HEK293T (cell line): ENCODE data around the gene PDIA2.
"Not testable (repeated sequence)": the region's sequence is repeated elsewhere in the genome, so short reads cannot be mapped to it uniquely, and the experiment has no call there.

ENCODE experiments used
- CTCF ChIA-PET: fragments of 350-600 bp; formaldehyde crosslinking; extraction: SDS; loops from one replicate; lab custom pipeline; 2021; ENCODE audit warnings: antibody characterized with exemption, inconsistent platforms; lab: Yijun Ruan, JAX
- POLR2A ChIA-PET: fragments of 350-600 bp; formaldehyde crosslinking; extraction: SDS; loops from one replicate; lab custom pipeline; 2020; ENCODE audit warnings: antibody characterized with exemption, inconsistent platforms; lab: Yijun Ruan, JAX
- DNase-seq: peaks from one replicate; pipeline ENCODE4 v3.0.0; 2012; ENCODE audit warnings: mixed read lengths; ENCODE audit errors: extremely low spot score
- ARNT ChIP-seq: fragments of 450-650 bp; IDR thresholded peaks from 2 replicates; pipeline ENCODE4 v1.6.1; 2017; ENCODE audit warnings: mild to moderate bottlenecking
- BHLHE40 ChIP-seq: fragments of 450-650 bp; IDR thresholded peaks from 2 replicates; pipeline ENCODE4 v1.6.1; 2016; ENCODE audit warnings: mild to moderate bottlenecking, moderate library complexity, borderline replicate concordance
- CTBP1 ChIP-seq: fragments of 450-650 bp; IDR thresholded peaks from 2 replicates; pipeline ENCODE4 v1.6.1; 2016; ENCODE audit warnings: borderline replicate concordance
- ELF4 ChIP-seq: fragments of 450-650 bp; IDR thresholded peaks from 2 replicates; pipeline ENCODE4 v1.6.1; 2017; ENCODE audit warnings: antibody characterized with exemption
- FOXA1 ChIP-seq: fragments of 450-650 bp; IDR thresholded peaks from 2 replicates; pipeline ENCODE4 v1.6.1; 2016; ENCODE audit warnings: mild to moderate bottlenecking
- FOXK2 ChIP-seq: fragments of 450-650 bp; IDR thresholded peaks from 2 replicates; pipeline ENCODE4 v1.6.1; 2016; ENCODE audit warnings: mild to moderate bottlenecking
- FOXM1 ChIP-seq: fragments of 450-650 bp; IDR thresholded peaks from 2 replicates; pipeline ENCODE4 v1.6.1; 2017; ENCODE audit warnings: mild to moderate bottlenecking, borderline replicate concordance
- HDGF ChIP-seq: fragments of 450-650 bp; IDR thresholded peaks from 2 replicates; pipeline ENCODE4 v1.6.1; 2017; ENCODE audit warnings: antibody characterized with exemption, borderline replicate concordance
- L3MBTL2 ChIP-seq: fragments of 450-650 bp; conservative IDR thresholded peaks from 2 replicates; pipeline ENCODE4 v1.6.1; 2016; ENCODE audit warnings: mild to moderate bottlenecking
- LEF1 ChIP-seq: fragments of 450-650 bp; IDR thresholded peaks from 2 replicates; pipeline ENCODE4 v1.6.1; 2017; ENCODE audit warnings: mild to moderate bottlenecking, borderline replicate concordance
- NFRKB ChIP-seq: fragments of 450-650 bp; IDR thresholded peaks from 2 replicates; pipeline ENCODE4 v1.6.1; 2016; ENCODE audit warnings: mild to moderate bottlenecking, moderate library complexity
- SP1 ChIP-seq: fragments of 450-650 bp; IDR thresholded peaks from 2 replicates; pipeline ENCODE4 v1.6.1; 2017
- SUZ12 ChIP-seq: fragments of 450-650 bp; IDR thresholded peaks from 2 replicates; pipeline ENCODE4 v1.6.1; 2016; ENCODE audit warnings: mild to moderate bottlenecking
- TARDBP ChIP-seq: fragments of 450-650 bp; IDR thresholded peaks from 2 replicates; pipeline ENCODE4 v1.6.1; 2016
- ZNF384 ChIP-seq: fragments of 450-650 bp; IDR thresholded peaks from 2 replicates; pipeline ENCODE4 v1.6.1; 2016
- TF ChIP-seq, protein P1 (sequence below): fragments of 450-650 bp; IDR thresholded peaks from 2 replicates; pipeline ENCODE4 v1.6.1; 2016

PDIA2 gene

DNA sequence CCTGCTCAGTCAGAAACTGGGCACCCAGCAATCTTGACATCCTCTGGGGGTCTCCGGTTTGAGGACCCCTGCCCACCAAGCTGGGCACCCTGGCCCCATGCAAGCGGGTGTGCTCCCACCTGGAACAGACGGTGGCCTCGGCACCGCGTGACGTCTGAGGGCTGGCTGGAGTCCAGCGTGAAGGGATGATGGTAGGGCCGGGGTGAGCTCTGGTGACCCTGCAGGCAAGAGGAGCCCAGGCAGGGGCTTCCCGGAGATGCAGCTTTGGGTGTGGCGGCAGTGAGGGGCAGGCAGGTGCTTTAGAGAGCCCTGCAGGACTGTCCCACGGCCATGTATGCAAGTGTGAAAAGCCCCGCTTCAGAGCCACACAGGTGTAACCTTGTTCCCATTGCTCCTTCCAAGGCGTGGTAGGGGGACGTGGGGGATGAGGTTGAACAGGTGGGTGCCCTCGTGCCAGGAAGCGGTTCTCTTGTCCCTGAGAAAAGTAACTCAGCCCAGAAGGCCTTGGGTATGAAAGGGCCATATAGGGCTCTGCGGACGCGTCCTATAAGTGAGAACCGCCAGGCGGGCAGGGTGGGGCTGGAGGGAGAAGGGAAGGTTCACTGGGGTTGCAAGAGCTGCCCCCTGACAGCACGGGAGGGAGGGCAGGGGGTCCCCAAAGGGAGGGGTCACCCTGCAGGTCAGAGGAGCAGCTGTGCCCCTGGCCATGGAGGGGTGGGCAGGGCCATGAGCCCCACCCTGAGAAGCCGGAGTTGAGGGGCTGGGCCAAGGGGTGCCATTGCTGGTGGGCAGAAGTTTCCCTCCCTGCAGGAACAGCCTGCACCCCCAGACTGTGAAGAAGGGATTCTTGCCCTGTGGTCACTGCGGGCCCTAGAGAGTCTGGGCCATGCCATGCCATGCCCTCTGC lies 16.5 kb upstream of the PDIA2 start:
- ChIA-PET CTCF (no interaction called here), POLR2A (no interaction called here)
- no peak for TF ChIP-seq NFRKB
- no peak for TF ChIP-seq ZNF384
- no peak for DNase-seq

DNA sequence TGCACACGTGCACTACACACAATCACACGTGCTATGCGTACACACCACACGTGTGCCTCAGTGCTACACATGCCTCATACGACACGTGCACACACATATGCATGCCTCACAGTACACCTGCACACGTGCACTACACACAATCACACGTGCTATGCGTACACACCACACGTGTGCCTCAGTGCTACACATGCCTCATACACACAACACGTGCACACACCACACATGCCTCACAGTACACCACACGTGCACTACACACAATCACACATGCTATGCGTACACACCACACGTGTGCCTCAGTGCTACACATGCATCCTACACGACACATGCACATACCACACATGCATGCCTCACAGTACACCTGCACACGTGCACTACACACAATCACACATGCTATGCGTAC lies 15.4 kb upstream of the PDIA2 start:
- POLR2A ChIA-PET, CTCF ChIA-PET, DNase-seq: not testable (repeated sequence)

DNA sequence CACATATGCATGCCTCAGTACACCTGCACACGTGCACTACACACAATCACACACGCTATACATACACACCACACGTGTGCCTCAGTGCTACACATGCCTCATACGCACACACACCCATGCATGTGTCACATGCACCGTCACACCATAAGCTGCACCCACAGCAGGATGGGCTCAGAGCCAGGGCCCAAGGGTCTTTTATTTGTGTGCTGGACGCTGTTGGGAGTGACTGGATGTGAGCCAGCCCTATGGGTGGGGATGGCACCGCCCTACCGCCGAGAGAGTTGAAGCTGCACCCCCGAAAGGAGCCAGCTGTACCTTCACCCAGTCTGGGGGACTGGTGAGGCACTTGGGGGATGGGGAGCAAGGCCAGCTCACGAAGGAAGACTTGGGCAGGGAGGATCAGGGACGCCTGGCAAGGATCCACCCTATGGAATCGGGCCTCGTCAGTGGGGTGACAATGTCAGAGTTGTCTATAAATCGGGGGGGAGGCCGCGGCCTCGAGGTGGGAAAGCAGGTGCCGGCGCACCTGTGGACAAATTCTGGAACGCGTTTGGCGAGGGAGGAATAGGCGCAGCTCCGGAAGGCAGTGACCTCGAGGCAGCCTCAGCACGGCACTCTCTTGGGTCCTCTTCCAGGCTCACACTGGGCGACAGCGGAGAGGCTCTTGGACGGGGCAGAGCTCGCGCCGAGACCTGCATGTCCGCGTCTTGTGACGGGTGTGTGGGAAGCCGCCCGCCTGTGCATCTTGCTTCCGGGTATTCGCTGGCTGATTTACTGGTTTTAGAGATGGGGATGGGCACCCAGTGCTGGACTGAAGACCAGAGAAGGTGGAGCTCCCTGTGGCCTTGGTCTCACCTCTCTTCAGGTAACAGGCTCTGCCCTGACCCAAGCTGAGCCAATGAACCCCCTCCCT lies 14.6 kb upstream of the PDIA2 start:
- TF ChIP-seq TARDBP (no peak), SUZ12 (no peak), FOXM1 (no peak), CTBP1 (no peak), ZNF384 (no peak), HDGF (no peak), L3MBTL2 (no peak), FOXK2 (no peak), FOXA1 (no peak), SP1 (no peak), ELF4 (no peak), LEF1 (no peak), NFRKB (no peak)
- DNase-seq = no peak
- POLR2A ChIA-PET = no interaction called here
- CTCF ChIA-PET = no interaction called here

DNA sequence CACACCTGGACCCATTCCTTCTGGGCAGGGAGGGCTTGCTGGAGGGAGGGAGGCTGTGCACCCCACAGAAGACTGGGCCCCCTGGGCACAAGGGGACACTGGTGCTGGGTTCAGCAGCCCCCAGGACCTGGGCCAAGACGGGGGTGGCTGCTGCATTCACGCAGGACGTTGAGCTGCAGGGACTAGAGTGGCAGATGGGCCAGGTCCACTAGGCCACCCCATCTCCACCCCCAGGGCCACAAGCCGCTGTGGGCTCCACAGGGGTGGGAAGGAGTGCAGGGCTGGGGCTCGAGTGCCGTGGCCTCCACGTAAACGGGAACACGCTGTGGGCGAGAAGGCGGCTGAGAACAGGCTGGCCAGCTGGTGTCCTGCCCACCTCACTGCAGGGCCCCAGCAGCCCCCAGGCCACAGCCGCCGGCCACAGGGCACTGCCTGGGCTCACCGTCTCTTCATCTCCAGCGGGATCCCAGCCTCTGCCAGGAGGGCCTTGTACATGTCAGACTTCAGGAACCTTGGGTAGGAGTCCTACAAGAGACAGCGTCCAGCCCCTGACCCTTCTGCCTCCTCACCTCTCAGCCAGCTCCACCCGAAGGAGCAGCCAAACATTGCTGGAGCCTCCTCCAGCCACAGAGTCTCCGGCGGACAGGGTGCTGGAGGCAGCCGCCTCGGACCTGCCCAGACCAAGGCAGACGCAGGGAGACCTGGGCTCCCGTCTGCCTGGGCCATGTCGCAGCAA lies 13.7 kb upstream of the PDIA2 start:
- DNase-seq = no peak
- TF ChIP-seq ZNF384 (no peak), NFRKB (no peak)
- ChIA-PET POLR2A (no interaction called here), CTCF (interaction anchor here (0.6 kb wide), 1 partner anchor 28 kb away, joined by 4 read pairs; no protein-coding TSS in a partner anchor)

DNA sequence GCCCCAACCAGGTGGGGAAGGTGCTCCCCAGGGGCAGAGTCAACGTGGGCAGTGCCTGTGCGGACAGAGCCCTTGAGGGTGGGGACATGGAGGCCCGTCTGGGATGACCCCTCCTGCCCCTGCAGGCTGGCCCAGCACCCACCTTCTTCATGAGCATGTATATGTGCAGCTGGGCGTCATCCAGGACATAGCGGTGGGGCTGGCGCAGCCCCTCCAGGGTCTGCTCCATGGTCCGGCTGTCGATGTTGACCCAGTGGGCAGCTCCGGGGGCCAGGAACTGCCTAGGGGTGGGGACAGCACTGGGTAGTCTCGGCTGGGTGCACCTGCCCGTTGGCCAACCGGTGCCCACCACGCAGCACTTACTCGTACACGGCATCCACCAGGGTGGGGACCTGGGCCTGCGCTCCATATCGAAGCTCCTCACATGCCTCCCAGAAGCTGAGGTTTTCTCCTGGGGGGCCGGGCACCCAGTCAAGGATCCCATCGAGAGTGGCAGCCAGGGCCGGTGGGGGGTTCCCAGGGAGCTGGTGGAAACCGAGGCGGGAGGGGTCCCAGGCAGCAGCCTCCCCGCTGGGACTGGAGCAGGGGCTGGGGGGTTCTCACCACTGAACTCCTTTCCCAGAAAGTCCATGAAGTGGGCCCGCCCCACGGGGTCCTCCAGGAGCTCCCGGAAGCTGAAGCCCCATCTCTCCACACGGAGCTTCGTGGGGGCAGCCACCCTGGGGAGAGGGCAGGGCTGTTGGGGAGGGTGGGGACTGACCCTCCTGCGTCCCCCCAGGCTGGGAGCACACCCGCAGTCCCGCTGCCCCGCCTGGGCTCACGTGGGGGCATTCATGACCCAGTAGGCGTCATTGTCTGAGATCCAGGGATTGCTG lies 12.3 kb upstream of the PDIA2 start:
- TF ChIP-seq FOXM1 (no peak), CTBP1 (no peak), SP1 (no peak), FOXK2 (no peak), HDGF (no peak), SUZ12 (no peak), L3MBTL2 (no peak), LEF1 (no peak), BHLHE40 (no peak), ELF4 (no peak), FOXA1 (no peak), ZNF384 (no peak), TARDBP (no peak), ARNT (no peak), NFRKB (no peak)
- TF ChIP-seq, protein P1, sequence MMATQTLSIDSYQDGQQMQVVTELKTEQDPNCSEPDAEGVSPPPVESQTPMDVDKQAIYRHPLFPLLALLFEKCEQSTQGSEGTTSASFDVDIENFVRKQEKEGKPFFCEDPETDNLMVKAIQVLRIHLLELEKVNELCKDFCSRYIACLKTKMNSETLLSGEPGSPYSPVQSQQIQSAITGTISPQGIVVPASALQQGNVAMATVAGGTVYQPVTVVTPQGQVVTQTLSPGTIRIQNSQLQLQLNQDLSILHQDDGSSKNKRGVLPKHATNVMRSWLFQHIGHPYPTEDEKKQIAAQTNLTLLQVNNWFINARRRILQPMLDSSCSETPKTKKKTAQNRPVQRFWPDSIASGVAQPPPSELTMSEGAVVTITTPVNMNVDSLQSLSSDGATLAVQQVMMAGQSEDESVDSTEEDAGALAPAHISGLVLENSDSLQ = no peak
- ChIA-PET CTCF (interaction anchor here (0.6 kb wide), 1 partner anchor 29 kb away, joined by 4 read pairs; no protein-coding TSS in a partner anchor), POLR2A (no interaction called here)
- DNase-seq = no peak

DNA sequence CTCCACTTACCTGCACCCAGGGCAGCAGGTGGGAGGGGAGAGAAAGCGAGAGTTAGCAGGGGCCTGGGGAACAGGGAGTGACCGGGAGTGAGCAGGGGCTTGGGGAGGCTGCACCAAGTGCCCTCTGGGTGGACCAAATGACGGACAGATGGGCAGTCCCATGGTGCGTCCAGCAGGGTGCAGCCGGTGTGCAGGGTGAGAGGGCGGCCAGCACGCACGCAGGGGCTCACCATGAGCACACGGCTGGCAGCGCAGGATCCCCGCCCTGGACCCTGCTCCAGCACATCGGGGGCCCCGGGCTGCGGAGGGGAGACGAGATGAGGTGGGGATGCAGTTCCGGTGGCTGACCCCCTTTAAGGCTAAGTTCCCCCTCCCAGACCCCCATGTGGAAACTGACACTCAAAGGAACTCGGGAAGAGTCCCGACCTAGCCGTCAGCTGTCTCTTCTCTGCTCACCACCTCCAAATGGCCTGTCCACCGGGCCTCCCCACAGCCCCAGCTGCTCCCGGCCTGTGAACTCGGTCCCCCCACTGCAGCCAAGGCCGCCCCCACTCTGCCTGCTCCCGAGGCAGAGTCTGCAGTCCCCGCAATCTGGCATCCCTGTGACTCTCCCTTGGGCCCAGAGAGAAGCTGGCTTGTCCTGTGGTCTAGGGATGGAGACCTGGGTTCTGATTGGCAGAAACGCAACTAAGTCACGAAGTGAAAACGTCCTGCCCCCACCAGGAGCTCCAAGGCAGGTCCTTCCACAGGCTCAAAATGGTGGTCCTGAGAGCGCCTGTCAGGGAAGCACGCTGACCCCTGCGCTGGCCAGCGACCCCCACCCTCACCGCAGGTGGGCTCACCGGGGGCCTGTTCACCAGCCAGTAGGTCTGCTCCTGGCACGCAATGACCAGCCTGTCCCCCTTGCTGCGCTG lies 10.1 kb upstream of the PDIA2 start:
- no peak for TF ChIP-seq BHLHE40
- TF ChIP-seq ARNT = no peak
- no peak for TF ChIP-seq SP1
- no peak for TF ChIP-seq HDGF
- no peak for TF ChIP-seq NFRKB
- no peak for TF ChIP-seq ELF4
- no peak for TF ChIP-seq SUZ12
- TF ChIP-seq FOXM1 = no peak
- TF ChIP-seq, protein P1 = no peak
- no peak for TF ChIP-seq FOXA1
- no peak for TF ChIP-seq CTBP1
- TF ChIP-seq FOXK2 = no peak
- no peak for TF ChIP-seq ZNF384
- POLR2A ChIA-PET = no interaction called here
- no peak for DNase-seq
- CTCF ChIA-PET = no interaction called here
